ENCODE data around the gene MYD88. TPM values are rescaled to one million over a fixed set of nuclear protein-coding genes. Genes with fewer than 3 reads are reported as not detected.

Gene MYD88
- total RNA-seq, 1 experiment from 2014 or later = 32.7 TPM

- BruUV-seq (replicated peaks) = no TSS peak
- TF ChIP-seq CTCF (IDR thresholded peaks at IDR 0.05) (no peak), POLR2AphosphoS5 (IDR thresholded peaks at IDR 0.05; ENCODE audit: low read depth, low read length) (no peak), TCF7L2 (IDR thresholded peaks at IDR 0.05; ENCODE audit: low read depth, low read length) (no peak), SIN3A (IDR thresholded peaks at IDR 0.05; ENCODE audit: borderline replicate concordance, insufficient read depth, low read depth, low read length) (no peak)
- TF ChIP-seq, protein P1, sequence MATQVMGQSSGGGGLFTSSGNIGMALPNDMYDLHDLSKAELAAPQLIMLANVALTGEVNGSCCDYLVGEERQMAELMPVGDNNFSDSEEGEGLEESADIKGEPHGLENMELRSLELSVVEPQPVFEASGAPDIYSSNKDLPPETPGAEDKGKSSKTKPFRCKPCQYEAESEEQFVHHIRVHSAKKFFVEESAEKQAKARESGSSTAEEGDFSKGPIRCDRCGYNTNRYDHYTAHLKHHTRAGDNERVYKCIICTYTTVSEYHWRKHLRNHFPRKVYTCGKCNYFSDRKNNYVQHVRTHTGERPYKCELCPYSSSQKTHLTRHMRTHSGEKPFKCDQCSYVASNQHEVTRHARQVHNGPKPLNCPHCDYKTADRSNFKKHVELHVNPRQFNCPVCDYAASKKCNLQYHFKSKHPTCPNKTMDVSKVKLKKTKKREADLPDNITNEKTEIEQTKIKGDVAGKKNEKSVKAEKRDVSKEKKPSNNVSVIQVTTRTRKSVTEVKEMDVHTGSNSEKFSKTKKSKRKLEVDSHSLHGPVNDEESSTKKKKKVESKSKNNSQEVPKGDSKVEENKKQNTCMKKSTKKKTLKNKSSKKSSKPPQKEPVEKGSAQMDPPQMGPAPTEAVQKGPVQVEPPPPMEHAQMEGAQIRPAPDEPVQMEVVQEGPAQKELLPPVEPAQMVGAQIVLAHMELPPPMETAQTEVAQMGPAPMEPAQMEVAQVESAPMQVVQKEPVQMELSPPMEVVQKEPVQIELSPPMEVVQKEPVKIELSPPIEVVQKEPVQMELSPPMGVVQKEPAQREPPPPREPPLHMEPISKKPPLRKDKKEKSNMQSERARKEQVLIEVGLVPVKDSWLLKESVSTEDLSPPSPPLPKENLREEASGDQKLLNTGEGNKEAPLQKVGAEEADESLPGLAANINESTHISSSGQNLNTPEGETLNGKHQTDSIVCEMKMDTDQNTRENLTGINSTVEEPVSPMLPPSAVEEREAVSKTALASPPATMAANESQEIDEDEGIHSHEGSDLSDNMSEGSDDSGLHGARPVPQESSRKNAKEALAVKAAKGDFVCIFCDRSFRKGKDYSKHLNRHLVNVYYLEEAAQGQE (IDR thresholded peaks at IDR 0.05; ENCODE audit: insufficient read depth in 1 of 2, low read depth in 2 of 2, low read length in 1 of 2) = no peak
- no peak for DNase-seq (ENCODE audit: low read depth, low spot score)
These were observed 13.3 kb downstream of the MYD88 start for GRCh38 chr3:38151667-38152265.

GRCh38 chr3:38152609-38153008 lies 14.1 kb downstream of the MYD88 start:
- TF ChIP-seq CTCF (IDR thresholded peaks at IDR 0.05) (no peak), TCF7L2 (IDR thresholded peaks at IDR 0.05; ENCODE audit: low read depth, low read length) (no peak), POLR2AphosphoS5 (IDR thresholded peaks at IDR 0.05; ENCODE audit: low read depth, low read length) (no peak), SIN3A (IDR thresholded peaks at IDR 0.05; ENCODE audit: borderline replicate concordance, insufficient read depth, low read depth, low read length) (no peak)
- TF ChIP-seq, protein P1 (IDR thresholded peaks at IDR 0.05; ENCODE audit: insufficient read depth in 1 of 2, low read depth in 2 of 2, low read length in 1 of 2) = no peak
- CTCF ChIA-PET = no interaction called here
- no peaks in the 10 kb centered on the region; the same call in 1 of the 2 replicates for H3K36me3 ChIP-seq (ENCODE audit: control insufficient read depth, insufficient read depth, low read length)
- no peaks in the 10 kb centered on the region for H3K9me3 ChIP-seq (ENCODE audit: control insufficient read depth, insufficient read depth, low read depth, low read length)
- H3K4me3 ChIP-seq (ENCODE audit: low read depth in 2 of 2, low read length in 2 of 2) = no peak overlapping the region
- intact Hi-C loops (cut with micrococcal nuclease; ENCODE audit: unreplicated experiment) (no loop called here), in situ Hi-C loops (cut with HindIII; ENCODE audit: low pct_unique_long_range_greater_than_20kb, low sequenced_read_pairs) (no loop called here)
- no peak for ATAC-seq
- no TSS peak for BruUV-seq (replicated peaks)
- POLR2A ChIA-PET = interaction anchor here (0.7 kb wide), 1 partner anchor 68 kb away, joined by 11 read pairs; no protein-coding TSS in a partner anchor
- H3K4me1 ChIP-seq (ENCODE audit: control insufficient read depth, insufficient read depth, low read length) = no peaks in the 10 kb centered on the region
- H3K27ac ChIP-seq (ENCODE audit: low read length) = no peak overlapping the region
- H3K27me3 ChIP-seq (ENCODE audit: control insufficient read depth, insufficient read depth, low read length) = no peaks in the 10 kb centered on the region
- no peak for DNase-seq (ENCODE audit: low read depth, low spot score)

More at GRCh38 chr3:38151667-38152265, 13.3 kb downstream of the MYD88 start:
- Histone ChIP-seq H3K27ac (ENCODE audit: low read length) (no peak overlapping the region), H3K9me3 (ENCODE audit: control insufficient read depth, insufficient read depth, low read depth, low read length) (no peaks in the 10 kb centered on the region; the same call in 1 of the 2 replicates), H3K4me3 (ENCODE audit: low read depth in 2 of 2, low read length in 2 of 2) (no peak overlapping the region), H3K4me1 (ENCODE audit: control insufficient read depth, insufficient read depth, low read length) (no peaks in the 10 kb centered on the region), H3K27me3 (ENCODE audit: control insufficient read depth, insufficient read depth, low read length) (no peaks in the 10 kb centered on the region), H3K36me3 (ENCODE audit: control insufficient read depth, insufficient read depth, low read length) (no peaks in the 10 kb centered on the region; the same call in 1 of the 2 replicates)
- in situ Hi-C loops (cut with HindIII; ENCODE audit: low pct_unique_long_range_greater_than_20kb, low sequenced_read_pairs) = no loop called here
- intact Hi-C loops (cut with micrococcal nuclease; ENCODE audit: unreplicated experiment) = no loop called here
- CTCF ChIA-PET = no interaction called here
- POLR2A ChIA-PET = interaction anchor here (0.7 kb wide), 1 partner anchor 69 kb away, joined by 11 read pairs; no protein-coding TSS in a partner anchor
- ATAC-seq = no peak
